Hematopoietic multipotent progenitor cell (in vitro differentiated cells): ENCODE data around the gene RAB35. TPM values are rescaled to one million over a fixed set of nuclear protein-coding genes. Genes with fewer than 3 reads are reported as not detected.

Source experiments
- DNase-seq, 3 donors: peaks; one replicate each; pipeline ENCODE4 v3.0.0-alpha.2; 2011 to 2015; ENCODE audit warnings: low read depth in 2 of 3, low spot score in 2 of 3
- total RNA-seq: library from RNA; depleted of rRNA; stranded (reverse); fragments of >200 nt; gene quantifications from one replicate; pipeline ENCODE4 v1.2.3, GENCODE V29; 2012

Gene RAB35
- total RNA-seq = 33.9 TPM

DNA sequence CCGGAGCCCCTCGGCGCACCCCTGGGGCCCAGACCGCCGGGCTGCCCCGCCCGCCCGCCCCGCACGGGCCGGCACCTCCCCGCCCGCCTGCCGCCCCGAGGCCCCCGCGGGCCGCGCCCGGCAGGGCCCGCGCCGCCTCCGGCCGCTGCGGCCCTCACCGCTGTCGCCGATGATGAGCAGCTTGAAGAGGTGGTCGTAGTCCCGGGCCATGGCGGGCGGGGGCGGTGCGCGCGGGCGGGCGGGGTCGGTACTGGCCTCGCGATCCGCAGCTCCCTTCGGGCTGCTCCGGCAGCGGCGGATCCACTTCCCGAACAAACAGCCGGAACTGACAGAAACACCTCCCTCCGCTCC is at the start of gene RAB35:
Gene RAB35, minus strand, starts transcription at position 313 of the 351 bp plus-strand sequence. Its CDS starts 103 bp downstream, at position 210.
- DNase-seq = no peak

DNA sequence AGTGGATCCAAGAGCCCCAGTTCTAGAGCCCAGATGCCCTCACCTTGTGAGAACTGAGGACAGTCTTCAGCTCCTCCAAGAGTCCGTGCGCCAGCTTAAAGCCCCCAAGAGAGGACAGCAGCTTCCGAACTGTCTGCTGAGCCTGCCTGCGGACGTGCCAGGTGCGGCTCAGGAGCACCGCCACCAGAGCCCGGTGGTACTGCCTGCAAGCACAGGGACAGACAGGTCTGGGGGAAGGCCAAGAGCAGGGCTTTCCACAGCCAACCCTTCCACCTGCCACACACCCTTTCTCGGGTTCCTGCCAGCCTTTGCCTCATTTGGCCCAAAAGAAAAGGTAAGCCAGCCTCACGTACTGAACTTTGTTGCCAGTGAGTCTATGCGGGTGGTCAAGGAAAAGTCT is 47.7 kb upstream of the RAB35 start:
- DNase-seq = no peak

DNA sequence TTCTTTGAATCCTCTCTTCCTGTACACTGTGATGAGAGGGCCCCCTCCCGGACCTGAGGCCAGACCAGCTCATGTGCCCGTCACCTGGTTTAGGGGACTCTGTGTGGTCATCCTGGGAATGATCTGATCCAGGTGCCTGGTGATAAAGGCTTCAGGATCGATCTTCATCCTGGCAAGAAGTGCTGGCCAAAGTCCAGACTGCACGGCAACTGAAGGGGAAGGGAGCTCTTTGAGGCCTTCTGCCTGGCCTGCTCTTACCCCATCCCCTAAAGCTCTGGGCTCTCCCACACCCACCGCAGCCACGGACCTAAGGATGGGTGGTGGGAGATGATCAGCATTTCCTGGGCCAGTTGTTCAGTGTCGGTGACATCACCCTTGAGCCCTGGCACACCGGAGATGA is 46.2 kb upstream of the RAB35 start:
- DNase-seq = no peak

DNA sequence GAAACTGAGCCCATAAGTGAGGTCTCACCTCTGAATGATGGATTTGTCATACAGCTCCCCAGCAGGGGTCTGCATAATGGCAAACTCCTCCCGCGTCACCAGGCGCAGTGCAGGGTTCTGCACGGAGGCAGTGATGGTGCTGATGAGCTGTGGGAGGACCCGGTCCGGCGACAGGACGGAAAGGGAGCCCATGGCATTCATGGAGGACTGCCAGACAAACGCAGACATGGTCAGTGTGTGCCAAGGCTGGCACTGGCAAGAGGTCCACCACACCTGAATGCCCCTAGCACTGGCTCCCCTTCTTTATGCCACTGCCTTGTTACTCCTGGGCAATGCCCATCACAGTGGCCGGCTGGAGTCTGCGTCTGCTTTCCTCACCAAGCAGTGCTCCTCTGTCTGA is 45.3 kb upstream of the RAB35 start:
- DNase-seq = no peak

DNA sequence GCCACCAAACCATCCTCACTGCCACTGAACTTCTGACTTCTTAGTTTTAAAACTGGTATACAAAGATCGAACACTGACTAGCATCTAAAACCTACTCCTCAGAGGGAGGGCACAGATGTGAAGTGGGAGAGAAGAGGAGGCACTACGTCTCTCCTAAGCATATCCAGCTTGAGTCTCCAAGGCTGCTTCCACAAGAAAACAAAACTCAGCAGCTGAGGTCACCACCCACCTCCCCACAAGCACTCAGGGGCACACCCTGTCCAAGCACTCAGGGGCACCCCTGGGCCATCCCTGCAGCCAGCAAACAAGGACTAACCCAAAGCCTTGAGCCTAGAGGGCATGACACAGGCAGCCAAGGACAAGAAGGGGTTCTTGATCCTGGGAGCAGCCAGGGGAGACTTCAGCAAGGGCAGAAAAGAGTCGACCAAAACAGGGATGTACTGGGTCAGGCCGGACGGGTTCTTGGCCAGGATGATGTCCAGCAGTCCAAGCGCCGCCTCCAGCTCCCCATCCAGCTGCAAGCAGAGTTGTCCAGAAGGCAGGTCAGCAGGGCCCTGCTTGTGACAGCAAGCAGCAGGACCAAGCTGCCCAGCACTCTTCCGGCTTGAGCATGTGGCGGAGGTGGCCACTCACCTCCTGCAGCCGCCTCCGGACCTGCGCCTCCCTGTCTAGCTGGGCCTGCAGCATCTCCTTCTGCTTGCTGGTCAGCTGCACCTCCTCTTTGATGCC is 43.1 kb upstream of the RAB35 start:
- DNase-seq = no peak

DNA sequence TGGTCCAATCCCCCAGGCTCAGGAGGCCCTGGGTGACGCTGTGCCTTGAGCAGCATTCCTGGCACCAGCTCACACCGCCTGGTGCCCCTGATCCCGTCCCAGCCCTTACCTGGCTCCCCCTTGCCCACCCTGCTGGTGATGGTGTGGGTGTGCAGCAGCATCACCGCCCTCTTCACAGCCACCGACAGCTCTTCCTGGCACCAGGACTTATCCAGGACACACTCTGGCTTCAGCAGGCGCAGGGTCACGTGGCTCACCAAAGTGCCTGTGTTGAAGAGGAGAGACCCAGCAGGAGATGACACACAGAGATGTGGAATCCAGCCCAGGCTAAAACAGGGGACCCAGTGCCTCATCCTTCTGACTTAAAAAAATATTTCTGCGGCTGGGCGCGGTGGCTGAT is 41.8 kb upstream of the RAB35 start:
- DNase-seq = no peak

DNA sequence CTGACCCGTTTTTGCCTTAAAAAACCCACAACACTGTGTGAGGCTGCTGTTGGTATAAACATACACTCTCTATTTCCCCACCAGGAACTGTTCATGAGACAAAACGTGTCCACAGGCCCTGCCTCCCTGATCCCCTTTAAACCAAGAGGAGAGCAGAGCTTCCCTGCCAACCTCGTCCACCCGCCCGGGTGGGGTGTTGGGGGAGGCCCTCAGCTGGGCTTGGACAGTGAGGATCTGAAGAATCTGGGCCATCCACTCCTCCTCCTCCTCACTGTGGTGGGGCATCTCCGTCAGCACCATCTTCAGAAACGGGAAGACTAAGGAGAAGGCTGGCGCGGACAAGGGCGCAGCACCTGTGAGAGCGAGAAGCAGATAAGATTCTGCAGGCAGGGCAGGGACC is 41.1 kb upstream of the RAB35 start:
- DNase-seq = no peak

DNA sequence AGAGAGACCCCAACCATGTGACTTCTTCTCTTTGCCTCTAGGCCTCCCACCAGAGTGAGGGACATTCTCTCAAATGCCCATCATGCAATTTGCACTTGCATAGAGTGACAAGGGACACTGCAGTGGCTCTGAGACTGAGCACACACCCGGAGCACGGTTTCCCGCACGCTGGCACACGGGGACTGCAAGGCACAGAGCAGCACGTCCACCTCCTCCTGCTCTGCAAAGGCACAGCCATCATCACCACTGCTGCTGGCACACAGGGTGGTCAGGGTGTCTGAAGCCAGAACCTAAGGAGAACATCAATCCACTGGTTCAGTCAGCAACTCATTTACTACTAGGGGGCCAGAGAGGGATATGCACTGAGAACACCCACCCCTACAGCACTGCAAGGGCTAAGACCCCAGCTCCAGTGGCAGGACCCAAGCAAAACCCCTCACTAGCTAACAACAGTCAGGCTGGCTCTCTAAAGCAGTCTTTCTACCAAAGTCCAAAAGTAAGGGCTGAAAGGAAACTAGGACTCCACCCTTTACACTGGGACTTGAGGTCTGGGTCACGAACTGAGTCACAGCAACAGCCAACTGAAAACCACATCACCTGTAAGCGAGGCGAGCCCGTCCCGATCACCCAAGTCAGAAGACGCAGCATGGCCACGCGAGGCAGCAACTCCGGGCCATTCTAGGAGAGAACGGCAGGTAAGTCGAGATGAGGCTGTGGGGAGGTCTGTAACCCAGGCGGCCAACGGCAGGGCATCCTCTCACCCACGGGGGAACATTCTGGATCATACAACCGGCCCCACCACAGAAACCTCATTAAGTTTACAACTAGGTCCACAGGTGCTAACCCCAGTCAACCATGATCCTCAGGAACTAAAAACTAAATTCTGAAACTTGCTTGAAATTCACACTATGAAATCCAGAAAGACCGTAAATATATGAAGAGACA is 40.0 kb upstream of the RAB35 start:
- no peak for DNase-seq

DNA sequence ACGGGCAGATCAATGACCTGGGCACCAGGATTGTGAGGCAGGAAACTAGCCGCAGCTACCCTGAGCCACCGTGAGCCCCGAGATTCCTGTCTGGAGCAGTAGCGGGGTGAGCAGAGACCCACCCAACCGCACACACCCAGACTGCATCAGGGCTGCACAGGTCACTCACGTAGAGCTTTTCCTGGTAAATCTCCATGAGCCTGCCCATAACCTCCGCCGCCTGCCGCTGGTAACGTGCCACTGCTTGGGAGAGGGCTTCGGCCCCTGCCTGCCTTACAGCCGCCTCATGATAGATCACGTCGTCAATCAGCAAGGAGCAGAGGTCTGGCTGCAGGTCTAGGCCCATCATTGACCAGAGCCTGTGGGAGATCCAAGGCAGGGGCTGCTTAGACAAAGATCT is 38.5 kb upstream of the RAB35 start:
- no peak for DNase-seq

DNA sequence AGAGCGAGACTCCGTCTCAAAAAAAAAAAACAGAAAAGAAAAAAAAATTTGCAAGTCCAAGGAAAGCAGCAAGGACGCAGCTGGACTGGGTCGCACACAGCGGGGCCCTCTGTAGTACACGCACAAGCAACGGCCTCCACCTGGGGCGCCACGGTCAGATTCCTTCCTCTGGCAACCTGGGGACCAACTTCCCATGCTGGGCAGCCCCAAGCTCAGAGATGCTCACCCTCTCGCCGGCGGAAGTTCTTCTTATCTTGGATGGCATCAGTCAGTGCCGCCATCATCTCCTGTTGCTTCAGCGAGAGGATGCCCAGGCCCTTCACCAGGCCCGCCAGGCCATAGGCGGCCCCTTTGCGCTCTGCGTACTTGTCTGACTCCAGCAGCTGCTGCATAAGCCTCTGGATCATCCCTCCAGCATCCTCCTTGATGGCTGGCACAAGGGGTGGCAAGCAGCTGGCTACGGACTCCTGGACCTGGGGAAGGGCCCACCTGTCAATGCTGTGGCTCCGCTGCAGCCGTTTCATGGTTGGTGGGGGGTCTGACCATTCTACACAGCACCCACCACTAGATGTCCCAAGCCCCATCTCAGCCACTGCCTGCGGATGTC is 34.5 kb upstream of the RAB35 start:
- DNase-seq = no peak

DNA sequence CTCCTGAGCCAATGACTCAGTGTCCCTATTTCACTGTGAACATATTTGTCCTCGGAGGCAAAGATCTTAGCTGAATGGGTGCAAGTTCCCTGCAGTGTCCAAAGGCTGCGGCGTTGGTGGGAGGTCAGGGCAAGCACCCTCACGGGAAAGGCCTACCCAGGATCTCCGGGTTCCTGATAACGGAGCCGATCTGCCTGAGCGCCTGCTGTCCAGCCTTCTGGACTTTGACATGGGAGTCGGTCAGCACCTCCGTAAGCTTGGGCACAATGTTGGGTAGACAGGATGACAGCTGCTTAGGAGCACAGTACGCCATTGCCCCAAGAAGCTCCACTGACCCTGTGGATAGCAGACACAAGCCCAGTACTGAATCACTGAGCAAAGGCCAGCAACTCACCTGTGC is 31.5 kb upstream of the RAB35 start:
- DNase-seq = no peak

DNA sequence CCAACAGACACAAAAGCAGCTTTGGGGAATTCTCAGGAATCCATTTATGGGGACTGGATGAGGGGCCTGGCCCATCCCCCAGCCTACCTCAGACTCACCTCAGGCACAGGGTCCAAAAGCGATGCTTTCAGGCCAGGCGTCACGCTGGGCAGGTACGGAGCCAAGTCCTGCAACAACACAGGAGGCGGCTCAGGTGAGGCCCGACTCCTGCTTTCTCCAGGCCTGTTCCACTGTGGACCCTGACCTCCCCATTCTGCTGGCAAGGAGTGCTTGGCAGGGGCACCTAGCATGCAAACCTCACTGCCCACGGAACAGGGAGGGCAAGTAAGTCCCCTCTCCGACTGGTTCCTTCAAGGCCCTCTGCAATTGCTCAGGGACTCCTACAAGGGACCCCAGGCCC is 28.6 kb upstream of the RAB35 start:
- DNase-seq = no peak

DNA sequence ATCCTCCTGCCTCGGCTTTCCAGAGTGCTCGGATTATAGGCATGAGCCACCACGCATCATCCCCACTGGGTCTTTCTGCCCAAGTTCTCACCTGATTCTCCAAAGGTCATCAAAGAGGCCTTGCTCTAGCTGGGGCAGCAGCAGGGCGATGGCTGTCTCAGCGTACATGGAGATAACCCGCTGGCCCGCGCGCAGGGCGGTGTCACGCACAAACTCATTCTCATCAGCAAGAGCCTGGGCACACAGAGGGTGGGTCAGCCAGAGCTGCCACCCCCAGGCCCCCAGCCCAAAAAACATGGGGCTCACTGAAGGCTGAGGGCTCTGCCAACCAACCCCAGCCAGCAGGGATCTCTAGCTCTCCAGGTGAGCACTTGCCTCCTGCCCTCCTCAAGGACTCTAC is 27.7 kb upstream of the RAB35 start:
- DNase-seq = no peak

DNA sequence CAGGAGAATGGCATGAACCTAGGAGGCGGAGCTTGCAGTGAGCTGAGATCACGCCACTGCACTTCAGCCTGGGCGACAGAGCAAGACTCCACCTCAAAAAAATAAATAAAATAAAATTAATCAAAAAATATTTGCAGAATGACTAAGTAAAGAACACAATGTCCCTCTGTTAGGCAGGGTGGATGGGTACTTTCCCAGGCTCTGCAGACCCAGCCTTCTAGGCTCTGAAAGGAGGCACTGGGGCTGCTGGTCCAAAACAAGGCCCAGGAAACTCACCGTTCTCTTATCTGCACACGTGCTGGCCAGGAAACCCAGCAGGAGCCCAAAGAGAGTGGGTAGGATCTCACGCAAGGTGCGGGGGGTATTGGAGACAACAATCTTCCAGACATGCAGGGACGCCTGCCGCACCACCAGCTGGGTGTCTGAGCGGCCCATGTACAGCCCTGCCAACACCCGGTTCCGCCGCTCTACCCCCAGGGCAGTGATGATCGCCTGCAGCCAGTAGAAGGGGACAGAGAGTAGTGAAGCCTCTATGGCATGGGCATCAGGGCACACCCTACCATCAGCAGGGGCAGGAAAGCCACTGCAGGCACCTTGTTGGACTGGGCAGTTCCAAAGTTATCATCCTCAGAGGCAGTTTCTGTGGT is 25.8 kb upstream of the RAB35 start:
- DNase-seq = no peak

DNA sequence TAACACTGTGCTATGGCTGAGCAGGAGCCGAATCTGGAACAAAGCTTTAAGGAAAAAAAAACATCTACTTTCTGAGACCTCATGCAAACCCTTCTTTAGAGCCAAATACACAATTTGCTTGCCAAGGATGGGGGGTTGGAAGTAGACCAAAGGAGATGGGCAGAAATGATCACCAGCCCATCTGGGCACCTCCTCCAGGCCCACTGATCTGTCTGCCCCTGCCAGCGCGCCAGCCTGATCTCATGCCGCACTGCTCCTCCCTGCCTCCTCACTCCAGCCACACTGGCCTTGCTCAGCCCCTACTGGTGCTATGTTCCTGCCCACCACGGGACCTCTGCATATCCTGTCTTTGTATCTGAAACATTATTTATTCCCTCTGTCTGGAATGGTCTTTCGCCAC is 24.8 kb upstream of the RAB35 start:
- no peak for DNase-seq

DNA sequence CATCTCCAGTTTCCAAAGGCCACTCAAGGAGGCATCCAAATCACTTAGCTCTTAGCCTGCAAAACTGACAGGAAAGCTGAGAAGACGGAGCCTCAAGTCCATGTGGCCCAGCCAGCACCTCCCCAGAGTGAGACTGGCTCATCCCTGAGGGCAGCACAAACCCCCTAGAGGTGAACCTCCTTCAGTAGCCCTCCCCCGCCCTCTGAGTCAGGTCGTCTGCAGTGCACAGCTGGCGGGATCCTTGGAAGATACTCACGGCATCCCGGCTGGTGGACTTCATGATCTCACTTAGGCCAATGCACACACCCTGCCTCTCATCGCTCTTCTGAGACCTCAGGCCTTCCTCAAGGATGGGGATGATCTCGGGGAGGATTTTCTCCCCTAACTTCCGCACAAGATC is 24.1 kb upstream of the RAB35 start:
- no peak for DNase-seq

DNA sequence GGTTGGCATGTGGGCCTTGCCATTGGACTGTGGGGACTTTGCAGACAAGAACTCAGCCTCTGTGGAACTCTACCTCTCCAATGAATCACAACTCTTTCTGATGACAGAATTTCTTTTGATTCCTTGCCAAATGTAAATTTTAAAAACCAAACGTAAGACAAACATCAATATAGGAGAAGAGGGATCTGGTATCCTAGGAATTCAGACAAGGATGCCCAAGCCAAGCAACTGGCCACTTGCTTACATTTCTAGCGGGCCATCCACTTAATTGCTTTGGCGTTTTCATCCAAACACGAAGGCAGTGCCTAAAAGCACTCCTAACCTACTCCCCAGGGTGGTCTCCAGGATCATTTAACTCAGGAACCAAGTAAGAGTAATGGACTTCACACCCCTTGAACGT is 23.4 kb upstream of the RAB35 start:
- DNase-seq = no peak

DNA sequence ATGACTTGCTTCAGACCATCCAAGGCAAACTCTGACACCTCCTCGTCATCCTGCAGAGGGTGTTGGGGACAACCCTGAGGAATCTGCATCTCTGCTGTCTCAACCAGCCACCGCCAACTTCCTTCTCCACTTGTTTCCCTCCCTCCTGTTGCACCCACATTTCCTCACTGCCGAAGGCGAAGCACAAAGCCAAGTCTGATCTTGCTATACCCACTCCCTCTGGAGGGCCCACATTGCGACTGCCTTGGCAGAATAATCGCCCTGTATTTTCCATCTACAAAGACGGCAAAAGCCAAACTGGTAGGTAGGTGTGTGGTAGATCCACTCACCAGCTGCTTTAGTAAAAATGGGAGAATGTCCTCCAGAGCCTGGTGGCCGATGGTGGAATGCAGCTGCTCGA is 21.8 kb upstream of the RAB35 start:
- DNase-seq = no peak

DNA sequence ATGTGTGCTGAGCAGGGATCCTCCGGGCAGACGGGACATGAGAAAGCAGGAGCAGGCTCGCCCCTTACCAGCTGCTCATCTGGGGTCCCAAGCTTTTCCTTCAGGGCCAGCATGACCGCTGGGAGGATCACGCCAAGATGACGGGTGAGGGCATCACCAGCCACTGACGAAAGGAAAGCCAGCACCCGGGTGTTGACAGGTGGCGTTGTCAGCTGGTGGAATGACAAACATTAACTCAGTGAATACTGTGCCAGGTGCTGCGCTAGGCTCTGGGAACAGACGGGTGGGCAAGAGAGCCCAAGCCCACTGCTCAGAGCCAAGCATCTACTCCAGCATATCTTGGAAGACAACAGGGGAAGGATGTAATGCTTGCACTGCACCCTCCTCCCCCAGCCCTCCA is 21.3 kb upstream of the RAB35 start:
- DNase-seq = no peak

DNA sequence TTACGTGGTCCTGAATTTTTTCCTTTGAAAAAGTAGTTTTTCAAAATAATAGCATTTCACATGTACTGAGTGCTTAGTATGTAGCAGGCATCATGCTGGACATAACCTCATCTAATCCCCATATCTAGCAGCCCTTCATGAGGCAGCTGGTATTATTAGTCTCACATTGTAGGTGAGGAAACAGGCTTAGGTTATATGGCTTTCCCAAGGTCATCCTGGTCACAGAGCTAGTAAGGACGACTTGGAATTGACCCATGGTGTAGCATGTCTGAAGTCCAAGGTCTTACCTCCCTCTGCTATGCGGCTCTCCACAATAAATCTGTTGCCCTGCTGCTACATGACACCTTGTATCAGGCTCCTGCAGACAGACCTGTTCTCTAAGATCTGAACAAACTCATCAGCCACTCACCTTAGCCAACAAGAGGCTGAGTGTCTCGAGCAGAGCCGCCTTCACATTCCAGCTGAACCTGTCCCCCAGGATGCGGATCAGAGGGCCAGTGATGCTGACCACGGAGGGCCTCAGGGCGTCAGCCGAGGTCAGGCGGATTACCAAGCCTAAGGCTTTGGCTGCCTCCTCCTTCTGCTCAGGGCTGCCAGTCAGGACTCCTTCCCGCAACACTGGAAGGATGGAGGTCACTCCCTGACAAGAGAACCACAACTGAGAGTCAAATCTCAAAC is 19.7 kb upstream of the RAB35 start:
- no peak for DNase-seq
